ENCODE results near the gene PSTPIP1. TPM values are rescaled to one million over a fixed set of nuclear protein-coding genes. Genes with fewer than 3 reads are reported as not detected.

PSTPIP1 gene
- total RNA-seq, 1 donor from 2014 or later, result 12.4 TPM

DNA sequence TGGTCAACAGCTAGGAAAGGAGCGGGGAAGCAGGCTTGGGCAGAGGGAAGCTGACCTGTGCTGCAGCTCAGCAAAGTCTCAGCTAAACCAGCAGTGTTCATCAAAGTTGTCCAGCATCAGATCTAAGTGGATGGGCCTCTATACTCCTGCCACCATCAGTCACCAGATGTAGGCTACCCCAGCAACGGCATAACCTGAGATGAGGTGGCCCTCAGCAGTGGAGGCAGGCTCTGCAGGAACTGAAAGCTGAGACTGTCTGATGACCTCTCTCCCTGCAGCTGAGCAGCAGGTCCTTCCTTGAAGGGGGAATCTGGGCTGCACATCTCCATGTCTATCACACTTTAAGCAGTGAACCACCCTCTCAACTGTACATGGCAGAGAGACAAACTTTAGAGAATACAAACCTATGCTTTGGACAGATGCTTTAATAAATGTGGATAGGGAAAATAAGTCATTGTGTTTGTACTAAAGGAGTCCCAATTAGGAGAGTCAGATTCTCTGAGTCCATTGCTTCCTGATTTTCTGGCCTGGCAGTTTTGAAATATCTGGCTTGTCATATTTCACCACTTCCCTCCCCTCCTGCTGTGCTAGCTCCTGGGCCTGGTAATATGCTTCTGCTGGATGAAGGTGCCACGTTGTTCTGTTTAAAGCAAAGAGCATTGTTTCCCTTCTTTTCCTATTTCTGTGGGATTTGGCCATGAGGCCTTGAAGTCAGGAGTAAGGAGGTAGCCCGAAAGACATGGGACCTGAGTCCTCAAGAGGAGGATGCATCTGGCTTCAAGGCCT, 11.1 kb upstream of the PSTPIP1 start:
- Mint-ChIP-seq H3K27me3 (ENCODE audit: unreplicated experiment) (peaks cover 2% of the 10 kb centered on the region), H3K27ac (ENCODE audit: unreplicated experiment) (peak overlapping the region; percentile 33), H3K4me1 (ENCODE audit: low read depth, unreplicated experiment) (peaks cover 7% of the 10 kb centered on the region), H3K4me3 (ENCODE audit: unreplicated experiment) (no peak overlapping the region), H3K9me3 (ENCODE audit: unreplicated experiment) (peaks cover 3% of the 10 kb centered on the region), H3K36me3 (ENCODE audit: unreplicated experiment) (peaks cover 5% of the 10 kb centered on the region)
- TF ChIP-seq, protein P1, sequence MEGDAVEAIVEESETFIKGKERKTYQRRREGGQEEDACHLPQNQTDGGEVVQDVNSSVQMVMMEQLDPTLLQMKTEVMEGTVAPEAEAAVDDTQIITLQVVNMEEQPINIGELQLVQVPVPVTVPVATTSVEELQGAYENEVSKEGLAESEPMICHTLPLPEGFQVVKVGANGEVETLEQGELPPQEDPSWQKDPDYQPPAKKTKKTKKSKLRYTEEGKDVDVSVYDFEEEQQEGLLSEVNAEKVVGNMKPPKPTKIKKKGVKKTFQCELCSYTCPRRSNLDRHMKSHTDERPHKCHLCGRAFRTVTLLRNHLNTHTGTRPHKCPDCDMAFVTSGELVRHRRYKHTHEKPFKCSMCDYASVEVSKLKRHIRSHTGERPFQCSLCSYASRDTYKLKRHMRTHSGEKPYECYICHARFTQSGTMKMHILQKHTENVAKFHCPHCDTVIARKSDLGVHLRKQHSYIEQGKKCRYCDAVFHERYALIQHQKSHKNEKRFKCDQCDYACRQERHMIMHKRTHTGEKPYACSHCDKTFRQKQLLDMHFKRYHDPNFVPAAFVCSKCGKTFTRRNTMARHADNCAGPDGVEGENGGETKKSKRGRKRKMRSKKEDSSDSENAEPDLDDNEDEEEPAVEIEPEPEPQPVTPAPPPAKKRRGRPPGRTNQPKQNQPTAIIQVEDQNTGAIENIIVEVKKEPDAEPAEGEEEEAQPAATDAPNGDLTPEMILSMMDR (IDR thresholded peaks at IDR 0.05; ENCODE audit: partially characterized antibody, unreplicated experiment), result no peak
- DNase-seq, result no peak

DNA sequence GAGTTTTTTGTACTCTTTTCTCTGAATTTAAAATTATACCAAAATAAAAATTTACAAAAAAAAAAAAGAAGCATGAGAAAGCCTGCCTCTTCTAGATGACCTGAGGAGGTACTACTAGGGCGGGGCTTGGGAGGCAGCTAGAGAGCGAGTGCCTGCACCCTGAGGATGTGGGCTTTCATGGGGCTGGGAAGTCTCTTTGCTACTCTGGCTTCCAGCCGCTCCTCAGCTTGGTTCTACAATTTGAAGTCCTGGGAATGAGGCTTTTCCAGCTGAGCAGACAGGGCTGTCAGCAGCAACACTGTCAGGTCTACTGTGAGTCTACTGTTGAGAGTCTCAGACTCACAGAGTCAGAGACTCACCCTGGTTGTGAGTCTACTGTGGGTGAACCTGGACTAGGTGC, 8.2 kb upstream of the PSTPIP1 start:
- Mint-ChIP-seq H3K9me3 (ENCODE audit: unreplicated experiment) (peaks cover 2% of the 10 kb centered on the region), H3K27ac (ENCODE audit: unreplicated experiment) (no peak overlapping the region), H3K4me1 (ENCODE audit: low read depth, unreplicated experiment) (peaks cover 26% of the 10 kb centered on the region), H3K27me3 (ENCODE audit: unreplicated experiment) (peaks cover 9% of the 10 kb centered on the region), H3K36me3 (ENCODE audit: unreplicated experiment) (no peaks in the 10 kb centered on the region), H3K4me3 (ENCODE audit: unreplicated experiment) (no peak overlapping the region)
- no peak for DNase-seq
- TF ChIP-seq, protein P1 (IDR thresholded peaks at IDR 0.05; ENCODE audit: partially characterized antibody, unreplicated experiment), result no peak

DNA sequence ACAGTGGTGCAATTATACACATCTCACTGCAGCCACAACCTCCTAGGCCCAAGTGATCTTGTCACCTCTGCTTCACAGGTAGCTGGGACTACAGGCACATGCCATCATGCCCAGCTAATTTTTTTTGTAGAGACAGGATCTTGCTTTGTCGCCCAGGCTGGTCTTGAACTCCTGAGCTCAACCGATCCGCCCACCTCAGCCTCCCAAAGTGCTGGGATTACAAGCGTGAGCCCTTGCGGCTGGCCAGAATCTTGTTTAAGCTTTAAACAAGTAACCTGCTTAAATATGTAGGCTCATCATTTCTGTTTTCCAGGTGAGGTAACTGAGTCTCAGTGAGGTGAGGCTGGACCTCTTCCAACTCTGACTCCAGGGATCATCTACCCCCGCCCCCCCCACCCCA, 7.7 kb upstream of the PSTPIP1 start:
- DNase-seq, result no peak

DNA sequence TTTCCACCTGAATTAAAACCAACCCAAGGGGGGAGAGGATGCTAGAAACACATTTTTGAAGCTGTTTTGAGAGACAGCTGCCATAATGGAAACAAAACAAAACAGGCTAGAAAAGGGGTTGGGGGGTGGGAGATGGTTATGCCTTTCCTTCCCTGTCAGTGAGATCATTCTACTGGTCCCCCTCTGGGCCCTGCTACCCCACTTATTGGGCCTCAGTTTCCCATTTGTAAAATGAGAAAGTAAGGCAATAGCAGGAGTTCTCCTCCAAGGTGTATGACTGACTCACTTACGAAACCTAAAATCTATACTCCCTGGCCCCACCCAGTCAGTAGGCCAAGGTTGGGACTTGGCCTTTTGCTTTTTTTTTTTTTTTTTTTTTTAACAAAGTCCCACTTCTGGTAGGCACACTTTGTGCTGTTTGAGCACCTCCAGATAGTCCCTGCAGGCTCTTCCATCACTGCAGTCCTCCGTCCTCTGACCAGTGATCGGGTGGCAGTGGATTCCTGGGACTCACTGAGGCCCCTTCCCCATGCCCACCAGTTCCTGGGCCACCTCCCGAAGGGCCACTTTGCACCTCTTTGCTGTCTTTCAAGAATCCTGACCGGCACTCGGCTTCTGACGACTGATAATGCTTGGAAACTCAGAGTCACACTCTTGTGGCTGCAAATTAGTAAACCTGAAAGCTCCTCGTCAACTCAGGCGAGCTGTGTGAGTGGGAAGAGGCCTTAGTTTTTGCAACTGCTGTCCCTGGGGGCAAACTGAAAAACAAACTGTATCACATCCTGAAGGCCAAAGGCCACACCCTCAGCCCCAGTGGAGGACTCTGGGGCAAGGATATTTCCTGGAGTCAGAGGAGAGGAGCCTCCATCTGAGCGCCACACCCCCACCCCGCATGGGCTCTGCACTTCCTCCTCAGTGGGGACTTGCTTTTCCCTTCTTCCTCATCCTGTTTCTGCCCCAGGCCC, 6.7 kb upstream of the PSTPIP1 start:
- H3K36me3 Mint-ChIP-seq (ENCODE audit: unreplicated experiment), result no peaks in the 10 kb centered on the region
- peaks cover 31% of the 10 kb centered on the region for H3K4me1 Mint-ChIP-seq (ENCODE audit: low read depth, unreplicated experiment)
- peaks cover 7% of the 10 kb centered on the region for H3K27me3 Mint-ChIP-seq (ENCODE audit: unreplicated experiment)
- no peak for DNase-seq
- TF ChIP-seq, protein P1 (IDR thresholded peaks at IDR 0.05; ENCODE audit: partially characterized antibody, unreplicated experiment), result no peak
- H3K4me3 Mint-ChIP-seq (ENCODE audit: unreplicated experiment), result peak overlapping the region; percentile 55
- peaks cover 4% of the 10 kb centered on the region for H3K9me3 Mint-ChIP-seq (ENCODE audit: unreplicated experiment)
- no peak overlapping the region for H3K27ac Mint-ChIP-seq (ENCODE audit: unreplicated experiment)

More for the DNA sequence above, 7.7 kb upstream of the PSTPIP1 start:
- H3K9me3 Mint-ChIP-seq (ENCODE audit: unreplicated experiment), result peaks cover 4% of the 10 kb centered on the region
- TF ChIP-seq, protein P1 (IDR thresholded peaks at IDR 0.05; ENCODE audit: partially characterized antibody, unreplicated experiment), result no peak
- peaks cover 9% of the 10 kb centered on the region for H3K27me3 Mint-ChIP-seq (ENCODE audit: unreplicated experiment)
- no peaks in the 10 kb centered on the region for H3K36me3 Mint-ChIP-seq (ENCODE audit: unreplicated experiment)
- no peak overlapping the region for H3K27ac Mint-ChIP-seq (ENCODE audit: unreplicated experiment)
- H3K4me3 Mint-ChIP-seq (ENCODE audit: unreplicated experiment), result no peak overlapping the region
- H3K4me1 Mint-ChIP-seq (ENCODE audit: low read depth, unreplicated experiment), result peaks cover 31% of the 10 kb centered on the region
